ENCODE data around the gene TRIP6.

TRIP6 gene

DNA sequence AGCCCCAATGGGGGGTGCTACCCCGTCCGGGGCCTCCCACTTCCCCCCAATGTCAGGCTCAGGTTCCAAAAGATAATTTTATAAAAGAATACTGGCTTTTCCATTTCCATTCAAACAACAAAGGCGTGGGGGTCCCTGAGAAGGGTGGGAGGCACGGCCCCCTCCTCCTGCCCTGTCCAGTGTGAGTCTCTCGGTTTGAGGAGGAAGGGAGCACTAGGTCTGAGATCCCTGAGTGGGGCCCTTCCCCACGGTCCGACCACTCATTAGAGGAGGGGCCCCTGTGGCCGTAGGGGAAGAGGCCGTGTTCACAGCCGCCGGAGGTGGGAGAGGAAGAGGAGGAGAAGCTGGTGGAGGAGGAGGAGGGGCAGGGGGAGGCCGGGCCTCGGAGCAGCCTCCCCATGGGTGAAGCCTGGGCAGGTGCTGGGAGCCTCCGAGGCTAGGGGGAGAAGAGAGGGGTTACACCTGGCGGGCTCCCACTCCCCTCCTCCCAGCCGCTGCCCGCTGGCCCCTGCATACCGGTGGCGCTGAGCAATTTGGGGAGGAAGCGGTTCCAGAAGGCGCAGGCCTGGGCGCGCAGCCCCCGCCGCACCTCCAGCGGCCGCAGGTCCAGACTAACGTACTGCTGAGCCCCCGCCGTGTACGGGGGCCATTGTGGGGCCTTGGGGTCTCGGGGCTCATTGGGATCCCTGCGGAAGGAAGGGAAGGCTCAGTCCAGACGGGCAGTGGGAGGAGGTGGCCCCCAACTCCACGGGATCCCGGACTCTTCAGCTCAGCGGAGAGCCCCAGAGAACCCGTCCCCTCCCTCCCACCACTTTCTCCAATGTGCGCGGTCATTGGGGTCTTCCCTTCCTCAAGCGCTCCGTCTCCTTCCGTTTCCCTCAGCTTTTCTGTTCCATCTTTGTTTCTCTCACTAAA is 23.7 kb downstream of the TRIP6 start:
- peak overlapping the region; percentile 47 for H3K4me3 ChIP-seq (ENCODE audit: control insufficient read depth, low read depth, low read length)
- DNase-seq (ENCODE audit: low read depth) = no peak
- TF ChIP-seq, protein P1, sequence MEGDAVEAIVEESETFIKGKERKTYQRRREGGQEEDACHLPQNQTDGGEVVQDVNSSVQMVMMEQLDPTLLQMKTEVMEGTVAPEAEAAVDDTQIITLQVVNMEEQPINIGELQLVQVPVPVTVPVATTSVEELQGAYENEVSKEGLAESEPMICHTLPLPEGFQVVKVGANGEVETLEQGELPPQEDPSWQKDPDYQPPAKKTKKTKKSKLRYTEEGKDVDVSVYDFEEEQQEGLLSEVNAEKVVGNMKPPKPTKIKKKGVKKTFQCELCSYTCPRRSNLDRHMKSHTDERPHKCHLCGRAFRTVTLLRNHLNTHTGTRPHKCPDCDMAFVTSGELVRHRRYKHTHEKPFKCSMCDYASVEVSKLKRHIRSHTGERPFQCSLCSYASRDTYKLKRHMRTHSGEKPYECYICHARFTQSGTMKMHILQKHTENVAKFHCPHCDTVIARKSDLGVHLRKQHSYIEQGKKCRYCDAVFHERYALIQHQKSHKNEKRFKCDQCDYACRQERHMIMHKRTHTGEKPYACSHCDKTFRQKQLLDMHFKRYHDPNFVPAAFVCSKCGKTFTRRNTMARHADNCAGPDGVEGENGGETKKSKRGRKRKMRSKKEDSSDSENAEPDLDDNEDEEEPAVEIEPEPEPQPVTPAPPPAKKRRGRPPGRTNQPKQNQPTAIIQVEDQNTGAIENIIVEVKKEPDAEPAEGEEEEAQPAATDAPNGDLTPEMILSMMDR (IDR thresholded peaks at IDR 0.05; ENCODE audit: control insufficient read depth, insufficient read depth, low read depth, low read length, missing control alignments) = no peak

DNA sequence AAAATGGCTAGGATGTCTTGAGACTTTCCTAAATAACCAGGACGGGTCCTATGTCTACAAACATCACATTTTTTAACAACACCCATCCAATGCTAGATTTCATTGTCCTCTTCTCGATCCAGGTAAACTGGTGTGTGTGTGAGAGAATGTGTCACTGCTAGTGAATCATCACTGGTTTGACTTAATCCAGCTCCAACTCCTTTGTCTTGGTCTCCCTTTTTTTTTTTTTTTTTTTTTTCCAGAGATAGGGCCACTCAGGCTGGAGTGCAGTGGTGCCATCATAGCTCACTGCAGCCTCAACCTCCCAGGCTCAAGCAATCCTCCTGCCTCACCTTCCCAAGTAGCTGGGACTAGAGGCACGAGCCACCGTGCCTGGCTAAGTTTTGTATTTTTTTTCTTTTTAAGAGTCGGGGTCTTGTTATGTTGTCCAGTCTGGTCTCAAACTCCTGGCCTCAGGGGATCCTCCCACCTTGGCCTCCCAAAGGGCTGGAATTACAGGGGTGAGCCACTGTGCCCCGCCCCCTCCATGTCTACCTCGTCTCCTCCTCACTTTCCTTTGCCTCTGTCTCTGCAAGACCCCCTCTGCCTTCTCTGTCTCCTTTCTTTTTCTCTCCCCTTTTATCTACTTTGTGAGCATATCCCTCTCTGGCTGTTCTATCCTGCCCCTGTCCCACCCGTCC is 24.5 kb downstream of the TRIP6 start:
- TF ChIP-seq, protein P1 (IDR thresholded peaks at IDR 0.05; ENCODE audit: control insufficient read depth, insufficient read depth, low read depth, low read length, missing control alignments) = no peak
- DNase-seq (ENCODE audit: low read depth) = no peak
- H3K4me3 ChIP-seq (ENCODE audit: control insufficient read depth, low read depth, low read length) = no peak overlapping the region

- no peak overlapping the region for H3K4me3 ChIP-seq (ENCODE audit: control insufficient read depth, low read depth, low read length)
- TF ChIP-seq, protein P1 (IDR thresholded peaks at IDR 0.05; ENCODE audit: control insufficient read depth, insufficient read depth, low read depth, low read length, missing control alignments) = no peak
- DNase-seq (ENCODE audit: low read depth) = no peak
Measured at GRCh38 chr7:100892364-100893317, 25.5 kb downstream of the TRIP6 start.

GRCh38 chr7:100893318-100893895 is 26.2 kb downstream of the TRIP6 start:
- TF ChIP-seq, protein P1 (IDR thresholded peaks at IDR 0.05; ENCODE audit: control insufficient read depth, insufficient read depth, low read depth, low read length, missing control alignments) = no peak

DNA sequence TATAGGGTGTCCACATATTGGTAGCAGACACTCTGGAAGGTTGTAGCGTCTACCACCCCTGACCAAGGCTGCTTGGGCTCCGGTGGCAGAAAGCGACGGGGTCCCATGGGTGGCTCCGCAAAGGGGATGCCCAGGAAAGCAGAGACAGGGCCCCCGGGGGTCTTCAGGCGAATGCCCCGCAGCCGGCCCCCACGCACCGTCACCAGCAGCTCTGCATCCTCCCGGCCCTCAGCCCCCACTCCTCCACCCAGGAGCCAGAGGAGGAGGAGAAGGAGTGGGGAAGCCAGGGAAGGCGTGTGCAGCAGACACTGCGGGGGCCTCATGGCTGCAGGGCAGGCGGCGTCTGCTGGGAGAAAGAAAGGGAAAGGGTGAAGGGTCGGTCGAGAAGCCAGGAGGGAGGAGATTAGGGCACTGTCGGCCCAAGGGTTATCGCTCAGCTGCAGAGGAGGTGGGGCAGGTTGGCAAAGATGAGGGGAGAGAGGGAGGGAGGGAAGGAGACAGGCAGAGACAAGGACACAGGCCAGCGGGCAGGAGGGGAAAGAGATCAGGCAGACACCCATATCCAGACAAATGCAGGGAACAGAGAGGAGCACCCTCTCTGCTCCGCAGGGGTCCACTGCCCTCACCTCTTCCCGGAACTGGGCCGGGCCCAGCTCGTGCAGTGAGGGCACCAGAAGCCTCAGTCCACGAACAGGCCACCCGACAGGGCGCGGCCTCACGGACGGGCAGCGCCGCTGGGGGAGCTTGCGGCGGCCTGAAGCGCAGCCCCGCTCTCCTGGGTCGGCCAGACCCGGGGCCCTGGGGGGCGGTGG is 26.9 kb downstream of the TRIP6 start:
- no peak for DNase-seq (ENCODE audit: low read depth)
- TF ChIP-seq, protein P1 (IDR thresholded peaks at IDR 0.05; ENCODE audit: control insufficient read depth, insufficient read depth, low read depth, low read length, missing control alignments) = no peak
- no peak overlapping the region for H3K4me3 ChIP-seq (ENCODE audit: control insufficient read depth, low read depth, low read length)

More at GRCh38 chr7:100893318-100893895, 26.2 kb downstream of the TRIP6 start:
- no peak for DNase-seq (ENCODE audit: low read depth)
- no peak overlapping the region for H3K4me3 ChIP-seq (ENCODE audit: control insufficient read depth, low read depth, low read length)

Measured in AG09309 (cell line).